Left ventricle myocardium inferior (tissue), 1 donor: ENCODE measurements around the gene SPINK4. TPM values are rescaled to one million over a fixed set of nuclear protein-coding genes. Genes with fewer than 3 reads are reported as not detected.

Experiments used
- DNase-seq: peaks from one replicate; pipeline ENCODE4 v3.0.0-alpha.2; 2020
- H3K27ac ChIP-seq: fragments of 200-600 bp; replicated peaks from 2 replicates; pipeline ENCODE4 v1.8.0; 2021
- H3K27me3 ChIP-seq: fragments of 200-600 bp; 2 replicates; pipeline ENCODE4 v1.8.0; 2021; ENCODE audit warnings: low read depth
- H3K36me3 ChIP-seq: fragments of 200-600 bp; 2 replicates; pipeline ENCODE4 v1.8.0; 2021
- H3K4me1 ChIP-seq: fragments of 200-600 bp; 2 replicates; pipeline ENCODE4 v1.8.0; 2021
- H3K4me3 ChIP-seq: fragments of 200-600 bp; 2 replicates; pipeline ENCODE4 v1.8.0; 2021; ENCODE audit warnings: mild to moderate bottlenecking, moderate library complexity
- H3K9me3 ChIP-seq: fragments of 200-600 bp; replicated peaks from 2 replicates; pipeline ENCODE4 v1.8.0; 2021
- CTCF ChIP-seq: fragments of 200-600 bp; IDR thresholded peaks from 2 replicates; pipeline ENCODE4 v1.8.0; 2021; ENCODE audit warnings: antibody characterized with exemption, mild to moderate bottlenecking, borderline replicate concordance
- intact Hi-C: fragments of 100-400 bp; cut with micrococcal nuclease; formaldehyde crosslinking; loops from one replicate; pipeline ENCODE4 v1.11.0; 2022
- total RNA-seq: library from RNA; stranded (reverse); fragmentation: NEBNext Ultra II Directional; extraction: Animal tissue kit (Norgen Biotek cat#: 25700); gene quantifications from one replicate; pipeline ENCODE4 v1.2.1, GENCODE V29; 2021
- donor health status: DM: no; HTN: yes; CAD: no; lungs with severe emphysema.

Gene SPINK4
- total RNA-seq, 1 donor from 2014 or later: not detected

- H3K36me3 ChIP-seq: peaks cover 27% of the 10 kb centered on the region
- no peaks in the 10 kb centered on the region for H3K9me3 ChIP-seq
- no peaks in the 10 kb centered on the region for H3K4me1 ChIP-seq
- no peak for DNase-seq
- intact Hi-C loops: no loop called here
- no peak overlapping the region for H3K27ac ChIP-seq
- TF ChIP-seq CTCF: no peak
- H3K4me3 ChIP-seq: no peak overlapping the region
- H3K27me3 ChIP-seq: no peaks in the 10 kb centered on the region
Measured at GRCh38 chr9:33246269-33246860, 6.4 kb downstream of the SPINK4 start.

GRCh38 chr9:33248606-33249005 is 8.6 kb downstream of the SPINK4 start:
- Histone ChIP-seq H3K27ac (no peak overlapping the region), H3K4me1 (no peaks in the 10 kb centered on the region), H3K27me3 (no peaks in the 10 kb centered on the region), H3K36me3 (peaks cover 46% of the 10 kb centered on the region), H3K4me3 (no peak overlapping the region), H3K9me3 (no peaks in the 10 kb centered on the region)
- intact Hi-C loops: no loop called here
- no peak for TF ChIP-seq CTCF
- DNase-seq: no peak

GRCh38 chr9:33249087-33249658 is 9.2 kb downstream of the SPINK4 start:
- no peak for DNase-seq

GRCh38 chr9:33249983-33250382 is 10.0 kb downstream of the SPINK4 start:
- Histone ChIP-seq H3K4me3 (no peak overlapping the region), H3K27me3 (no peaks in the 10 kb centered on the region), H3K9me3 (no peaks in the 10 kb centered on the region), H3K36me3 (peaks cover 59% of the 10 kb centered on the region), H3K4me1 (no peaks in the 10 kb centered on the region), H3K27ac (no peak overlapping the region)
- intact Hi-C loops: no loop called here
- TF ChIP-seq CTCF: no peak
- no peak for DNase-seq

More at GRCh38 chr9:33249087-33249658, 9.2 kb downstream of the SPINK4 start:
- Histone ChIP-seq H3K27me3 (no peaks in the 10 kb centered on the region), H3K4me1 (no peaks in the 10 kb centered on the region), H3K27ac (no peak overlapping the region), H3K9me3 (no peaks in the 10 kb centered on the region), H3K36me3 (peaks cover 51% of the 10 kb centered on the region), H3K4me3 (no peak overlapping the region)
- no peak for TF ChIP-seq CTCF
- intact Hi-C loops: no loop called here

GRCh38 chr9:33250458-33250995 is 10.6 kb downstream of the SPINK4 start:
- no peaks in the 10 kb centered on the region for H3K4me1 ChIP-seq
- H3K27me3 ChIP-seq: no peaks in the 10 kb centered on the region
- H3K4me3 ChIP-seq: no peak overlapping the region
- H3K36me3 ChIP-seq: peaks cover 64% of the 10 kb centered on the region
- intact Hi-C loops: no loop called here
- H3K9me3 ChIP-seq: no peaks in the 10 kb centered on the region
- no peak overlapping the region for H3K27ac ChIP-seq
- DNase-seq: no peak
- TF ChIP-seq CTCF: no peak
